IPS-18c (cell line): Measurements from ENCODE around the gene SQOR.

Experiments
- H3K4me3 ChIP-seq: 2 replicates; pipeline ENCODE4 v1.7.0; 2013; ENCODE audit warnings: low read depth, mild to moderate bottlenecking, low read length, moderate library complexity; ENCODE audit not compliant: insufficient read depth
- H3K9me3 ChIP-seq: one replicate; pipeline ENCODE4 v1.6.1; 2013; ENCODE audit warnings: mild to moderate bottlenecking, low read length, moderate library complexity; ENCODE audit not compliant: control insufficient read depth, insufficient read depth

The SQOR gene

DNA sequence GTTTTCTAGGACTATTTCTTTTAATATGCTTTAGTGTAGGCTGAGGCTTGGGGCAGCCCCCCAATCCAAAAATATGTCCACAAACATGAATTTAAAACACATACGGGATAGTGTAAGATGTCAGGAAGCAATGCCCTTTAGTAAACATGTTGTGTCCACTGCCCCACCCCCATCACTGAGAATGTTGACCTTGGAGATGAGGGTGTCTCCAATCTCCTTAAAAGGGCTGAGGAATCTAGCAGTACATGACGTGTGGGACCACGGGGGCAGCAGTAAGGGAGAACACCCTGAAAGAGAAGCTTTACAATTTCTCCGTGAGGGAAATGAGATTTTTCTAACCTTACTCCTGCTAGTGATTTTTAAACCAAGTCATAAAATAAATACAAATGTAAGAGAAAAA, 84.7 kb downstream of the SQOR start:
- Histone ChIP-seq H3K9me3 (no peaks in the 10 kb centered on the region), H3K4me3 (no peak overlapping the region)

DNA sequence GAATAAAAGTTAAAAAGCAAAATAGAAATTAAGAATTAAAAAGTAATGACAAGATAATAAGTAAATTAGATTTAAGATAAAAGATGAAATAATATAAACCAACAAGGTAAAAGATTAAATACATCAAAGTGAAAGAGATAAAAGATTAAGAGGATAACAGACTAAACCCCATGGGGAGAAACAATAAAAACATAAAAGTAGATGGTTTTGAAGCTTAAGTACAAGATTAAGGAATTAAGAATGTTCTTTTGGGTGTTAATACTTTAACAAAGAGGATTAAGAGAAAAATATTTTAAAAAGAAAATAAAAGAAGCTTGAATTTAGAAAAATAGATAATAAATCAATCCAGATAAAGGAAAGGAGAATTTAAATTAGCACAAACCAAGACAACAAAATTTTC, 85.4 kb downstream of the SQOR start:
- Histone ChIP-seq H3K4me3 (no peak overlapping the region), H3K9me3 (no peaks in the 10 kb centered on the region)

DNA sequence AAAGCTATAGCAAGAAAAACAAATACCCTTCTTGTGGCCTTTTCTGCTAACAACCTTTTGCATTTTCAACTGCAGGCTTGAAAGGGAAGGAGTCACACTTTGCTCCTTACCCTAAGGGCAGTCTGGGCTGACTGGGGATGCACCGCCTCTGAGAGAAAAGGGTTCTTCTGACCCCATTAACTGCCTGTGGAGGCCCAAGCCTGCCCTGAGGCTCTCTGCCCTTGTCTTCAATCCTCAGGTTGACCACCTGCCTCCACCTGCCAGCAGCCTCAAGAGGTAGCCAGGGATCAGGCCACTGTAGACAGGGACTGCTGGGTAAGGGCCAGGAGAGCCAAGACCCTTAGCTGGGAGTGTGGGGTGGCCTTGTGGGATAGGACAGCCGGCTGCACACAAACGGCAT, 93.8 kb downstream of the SQOR start:
- no peaks in the 10 kb centered on the region for H3K9me3 ChIP-seq
- H3K4me3 ChIP-seq: no peak overlapping the region

DNA sequence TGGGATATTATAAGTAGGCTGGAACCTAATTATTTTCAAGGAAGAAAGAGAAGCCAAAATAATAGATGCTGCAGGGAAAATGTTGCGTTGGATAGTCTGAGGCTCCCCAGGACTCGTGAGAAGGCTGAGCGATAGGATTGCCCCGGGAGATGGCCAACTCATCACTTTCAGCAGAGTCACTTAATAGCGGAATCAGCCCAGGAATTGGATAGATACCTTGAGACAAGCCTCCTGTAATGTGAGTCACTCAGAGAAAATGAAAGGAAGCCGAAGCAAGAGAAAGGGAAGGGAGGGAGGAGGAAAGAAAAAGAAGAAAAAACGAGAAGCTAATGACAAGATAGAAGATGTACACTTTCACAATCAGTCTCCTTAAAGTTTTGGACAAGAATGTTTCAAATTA, 94.3 kb downstream of the SQOR start:
- Histone ChIP-seq H3K4me3 (no peak overlapping the region), H3K9me3 (no peaks in the 10 kb centered on the region)

DNA sequence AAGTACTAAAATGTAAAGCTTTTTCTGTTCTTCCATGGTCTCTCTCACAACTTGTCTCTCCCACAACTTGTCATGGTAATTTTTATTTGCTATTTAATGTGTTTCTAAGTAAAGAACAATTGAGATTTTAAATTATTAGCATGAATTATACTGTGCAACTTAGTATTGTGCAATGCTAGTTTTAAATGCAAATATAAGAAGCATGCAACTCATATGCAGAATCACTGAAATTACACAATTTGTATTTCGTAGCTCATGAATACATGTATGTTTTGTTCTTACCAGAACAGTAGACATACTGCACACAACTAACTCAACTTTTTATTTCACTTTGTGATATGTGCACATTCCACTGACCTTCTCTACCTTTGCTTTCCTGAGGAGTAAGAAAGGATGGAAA, 96.5 kb downstream of the SQOR start:
- Histone ChIP-seq H3K9me3 (no peaks in the 10 kb centered on the region), H3K4me3 (no peak overlapping the region)

DNA sequence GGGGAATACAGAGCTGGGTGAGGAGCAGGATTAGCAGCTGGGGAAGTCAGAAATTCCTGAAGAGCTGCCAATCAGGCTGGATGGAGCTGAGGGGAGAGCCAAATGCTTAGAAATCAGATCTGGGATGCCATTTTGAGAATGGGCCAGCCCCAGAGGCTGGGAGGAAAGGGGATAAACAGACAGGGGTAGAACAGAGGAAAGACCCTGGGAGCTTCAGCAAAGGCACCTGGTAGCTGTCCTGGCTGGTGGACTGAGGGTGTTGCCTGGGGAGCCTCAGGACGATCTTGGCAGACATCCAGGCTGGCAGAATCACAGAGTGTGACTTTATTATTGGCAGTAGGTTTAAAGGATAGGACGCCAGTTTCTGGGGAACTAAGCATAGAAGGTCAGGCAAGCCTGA, 97.8 kb downstream of the SQOR start:
- Histone ChIP-seq H3K9me3 (no peaks in the 10 kb centered on the region), H3K4me3 (no peak overlapping the region)

DNA sequence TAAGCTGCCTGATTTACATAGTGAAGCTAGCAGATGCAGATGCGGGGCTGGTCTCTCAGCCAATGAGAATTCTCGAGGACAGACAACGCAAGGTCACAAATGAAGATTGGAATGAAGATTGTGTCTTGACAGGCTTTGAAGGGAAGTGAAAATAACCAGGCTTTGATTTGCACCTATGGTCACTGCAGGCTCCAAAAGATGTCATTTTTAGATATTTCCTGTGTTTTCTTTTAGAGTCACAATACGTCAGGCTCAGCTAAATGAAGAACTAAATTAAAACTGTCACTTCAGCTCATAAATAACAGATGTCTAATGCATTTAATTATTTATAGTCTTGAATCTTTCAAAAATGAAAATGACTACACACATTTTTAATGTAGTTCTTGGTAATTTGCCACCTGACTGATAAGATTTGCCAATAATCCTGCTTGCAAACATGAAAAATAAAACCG, 99.5 kb downstream of the SQOR start:
- Histone ChIP-seq H3K4me3 (no peak overlapping the region), H3K9me3 (no peaks in the 10 kb centered on the region)
